ENCODE results near the gene SENP1.

The SENP1 gene

DNA sequence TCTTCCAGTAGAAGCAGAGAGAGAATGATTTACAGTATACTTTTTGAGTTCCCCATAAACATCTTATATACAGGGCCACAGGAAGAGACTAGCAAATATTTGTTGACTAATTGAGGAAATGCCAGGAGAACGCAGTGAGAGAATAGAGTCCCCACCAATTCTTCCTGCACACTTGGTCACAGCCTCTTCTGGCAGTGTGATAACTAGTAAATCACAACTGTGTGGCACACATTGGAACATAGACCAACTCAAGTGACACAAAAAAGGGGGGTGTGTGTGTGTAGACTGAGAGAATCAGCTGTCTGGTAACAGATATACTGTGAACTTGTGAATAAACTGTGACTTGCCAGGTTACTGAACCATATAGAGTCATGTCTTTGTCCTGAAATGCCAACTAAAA is 23.5 kb upstream of the SENP1 start:
- Histone ChIP-seq H3K4me3 (ENCODE audit: low read depth, low read length) (no peak overlapping the region), H3K9ac (ENCODE audit: low read length) (no peak overlapping the region), H2BK5ac (ENCODE audit: low read depth, low read length, poor library complexity) (no peak overlapping the region), H2BK120ac (ENCODE audit: insufficient read depth, low read length, poor library complexity) (no peak overlapping the region), H3K4me2 (ENCODE audit: low read length) (no peak overlapping the region), H3K9me3 (ENCODE audit: insufficient read depth, low read depth, low read length) (no peaks in the 10 kb centered on the region), H3K14ac (ENCODE audit: low read length) (no peak overlapping the region), H4K8ac (ENCODE audit: low read depth, low read length) (no peak overlapping the region), H3K4ac (ENCODE audit: low read depth, low read length) (no peak overlapping the region), H2BK12ac (ENCODE audit: low read length) (no peak overlapping the region), H4K12ac (ENCODE audit: low read depth, low read length) (no peak overlapping the region), H3K79me2 (ENCODE audit: control insufficient read depth, insufficient read depth, low read length, poor library complexity) (no peaks in the 10 kb centered on the region), H2AK5ac (ENCODE audit: low read length) (no peak overlapping the region), H2AFZ (ENCODE audit: insufficient read depth, low read length, poor library complexity) (no peak overlapping the region), H3K27me3 (ENCODE audit: insufficient read depth, low read length) (no peaks in the 10 kb centered on the region), H3K18ac (ENCODE audit: low read length) (no peak overlapping the region), H3K23ac (ENCODE audit: low read length) (no peak overlapping the region), H3K27ac (ENCODE audit: low read depth, low read length) (no peak overlapping the region), H3K79me1 (ENCODE audit: low read length) (no peaks in the 10 kb centered on the region), H4K91ac (ENCODE audit: low read depth, low read length) (no peak overlapping the region), H3K36me3 (ENCODE audit: control insufficient read depth in 1 of 2, insufficient read depth in 2 of 2, low read length in 2 of 2) (peaks cover 13 to 29% of the 10 kb centered on the region in 2 experiments), H3K4me1 (ENCODE audit: control insufficient read depth in 1 of 2, insufficient read depth in 2 of 2, low read length in 2 of 2) (no peaks in the 10 kb centered on the region)
- WGBS (ENCODE audit: extremely low coverage, insufficient coverage, insufficient read length) = no CpG with 5 or more reads among the region's 1 CpG
- no peak for DNase-seq

DNA sequence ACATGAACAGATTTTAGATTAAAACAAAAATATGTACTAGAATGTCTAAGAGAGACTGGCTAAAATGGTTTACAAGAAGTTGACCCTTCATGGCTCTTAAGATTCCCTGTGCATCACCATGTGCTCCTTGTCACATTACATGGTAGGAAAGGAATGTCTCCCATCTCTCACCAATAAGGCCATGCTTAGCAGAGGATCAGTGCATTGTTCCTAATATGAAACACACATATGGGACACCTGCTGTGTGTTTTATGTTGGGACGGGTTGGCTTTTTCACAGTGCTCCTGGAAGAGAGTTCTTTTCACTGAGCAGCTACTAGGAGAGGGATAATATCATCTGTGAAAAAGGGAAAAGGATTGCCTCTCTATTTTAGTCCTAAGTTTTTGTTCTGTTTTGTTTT is 22.9 kb upstream of the SENP1 start:
- Histone ChIP-seq H2AK5ac (ENCODE audit: low read length) (no peak overlapping the region), H3K4me3 (ENCODE audit: low read depth, low read length) (no peak overlapping the region), H3K79me2 (ENCODE audit: control insufficient read depth, insufficient read depth, low read length, poor library complexity) (no peaks in the 10 kb centered on the region), H3K4ac (ENCODE audit: low read depth, low read length) (no peak overlapping the region), H3K14ac (ENCODE audit: low read length) (no peak overlapping the region), H3K9me3 (ENCODE audit: insufficient read depth, low read depth, low read length) (no peaks in the 10 kb centered on the region), H4K8ac (ENCODE audit: low read depth, low read length) (no peak overlapping the region), H2BK120ac (ENCODE audit: insufficient read depth, low read length, poor library complexity) (no peak overlapping the region), H2BK12ac (ENCODE audit: low read length) (no peak overlapping the region), H3K9ac (ENCODE audit: low read length) (no peak overlapping the region), H3K23ac (ENCODE audit: low read length) (no peak overlapping the region), H3K79me1 (ENCODE audit: low read length) (no peaks in the 10 kb centered on the region), H3K4me1 (ENCODE audit: control insufficient read depth in 1 of 2, insufficient read depth in 2 of 2, low read length in 2 of 2) (no peaks in the 10 kb centered on the region), H3K4me2 (ENCODE audit: low read length) (no peak overlapping the region), H3K27ac (ENCODE audit: low read depth, low read length) (no peak overlapping the region), H2AFZ (ENCODE audit: insufficient read depth, low read length, poor library complexity) (no peak overlapping the region), H2BK5ac (ENCODE audit: low read depth, low read length, poor library complexity) (no peak overlapping the region), H3K36me3 (ENCODE audit: control insufficient read depth in 1 of 2, insufficient read depth in 2 of 2, low read length in 2 of 2) (peaks cover 10 to 24% of the 10 kb centered on the region in 2 experiments), H3K27me3 (ENCODE audit: insufficient read depth, low read length) (no peaks in the 10 kb centered on the region), H4K12ac (ENCODE audit: low read depth, low read length) (no peak overlapping the region), H4K91ac (ENCODE audit: low read depth, low read length) (no peak overlapping the region), H3K18ac (ENCODE audit: low read length) (no peak overlapping the region)
- no peak for DNase-seq
- WGBS (ENCODE audit: extremely low coverage, insufficient coverage, insufficient read length) = no CpG with 5 or more reads among the region's 1 CpG

DNA sequence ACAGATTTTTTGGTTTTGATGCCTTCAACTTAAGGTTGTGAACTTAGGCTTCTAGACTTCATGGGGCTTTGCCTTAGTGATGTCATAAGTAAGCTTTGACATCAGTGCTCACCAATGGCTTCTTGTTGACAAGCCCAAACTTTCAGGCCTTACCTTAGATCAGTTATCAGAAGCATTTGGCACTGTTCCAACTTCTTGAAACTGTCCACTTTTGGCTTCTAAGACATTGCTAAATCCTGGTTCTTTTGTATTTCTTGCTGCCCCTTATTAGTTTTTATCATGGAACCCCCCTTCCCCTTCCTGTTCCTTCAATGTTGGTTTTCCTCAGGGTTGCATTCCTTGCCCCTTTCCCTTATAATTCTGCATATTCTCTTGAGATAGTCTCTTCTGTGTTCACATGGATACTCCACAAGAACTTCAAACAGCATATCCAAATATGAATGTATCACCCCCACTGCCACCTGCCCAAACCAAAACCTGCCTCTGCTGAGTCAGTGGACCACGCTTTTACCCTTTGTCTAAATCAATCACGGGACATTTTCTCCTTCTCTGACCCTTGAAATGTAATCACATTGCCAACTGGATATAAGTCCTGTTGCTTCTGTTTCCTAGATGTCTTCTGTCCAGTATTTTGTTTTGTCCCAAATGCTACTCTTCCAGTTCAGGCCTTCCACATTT is 21.2 kb upstream of the SENP1 start:
- Histone ChIP-seq H4K8ac (ENCODE audit: low read depth, low read length) (no peak overlapping the region), H3K27me3 (ENCODE audit: insufficient read depth, low read length) (no peaks in the 10 kb centered on the region), H3K27ac (ENCODE audit: low read depth, low read length) (no peak overlapping the region), H3K79me1 (ENCODE audit: low read length) (no peaks in the 10 kb centered on the region), H3K36me3 (ENCODE audit: control insufficient read depth in 1 of 2, insufficient read depth in 2 of 2, low read length in 2 of 2) (peaks cover 2 to 13% of the 10 kb centered on the region in 2 experiments), H3K23ac (ENCODE audit: low read length) (no peak overlapping the region), H2BK12ac (ENCODE audit: low read length) (no peak overlapping the region), H3K14ac (ENCODE audit: low read length) (no peak overlapping the region), H3K9me3 (ENCODE audit: insufficient read depth, low read depth, low read length) (no peaks in the 10 kb centered on the region), H3K9ac (ENCODE audit: low read length) (no peak overlapping the region), H4K91ac (ENCODE audit: low read depth, low read length) (no peak overlapping the region), H3K79me2 (ENCODE audit: control insufficient read depth, insufficient read depth, low read length, poor library complexity) (no peaks in the 10 kb centered on the region), H2BK120ac (ENCODE audit: insufficient read depth, low read length, poor library complexity) (no peak overlapping the region), H2BK5ac (ENCODE audit: low read depth, low read length, poor library complexity) (no peak overlapping the region), H4K12ac (ENCODE audit: low read depth, low read length) (no peak overlapping the region), H2AK5ac (ENCODE audit: low read length) (no peak overlapping the region), H3K4me1 (ENCODE audit: control insufficient read depth in 1 of 2, insufficient read depth in 2 of 2, low read length in 2 of 2) (no peaks in the 10 kb centered on the region), H3K4ac (ENCODE audit: low read depth, low read length) (no peak overlapping the region), H3K4me3 (ENCODE audit: low read depth, low read length) (no peak overlapping the region), H3K18ac (ENCODE audit: low read length) (no peak overlapping the region), H2AFZ (ENCODE audit: insufficient read depth, low read length, poor library complexity) (no peak overlapping the region), H3K4me2 (ENCODE audit: low read length) (no peak overlapping the region)
- no peak for DNase-seq
- no CpG with 5 or more reads among the region's 2 CpGs for WGBS (ENCODE audit: extremely low coverage, insufficient coverage, insufficient read length)

DNA sequence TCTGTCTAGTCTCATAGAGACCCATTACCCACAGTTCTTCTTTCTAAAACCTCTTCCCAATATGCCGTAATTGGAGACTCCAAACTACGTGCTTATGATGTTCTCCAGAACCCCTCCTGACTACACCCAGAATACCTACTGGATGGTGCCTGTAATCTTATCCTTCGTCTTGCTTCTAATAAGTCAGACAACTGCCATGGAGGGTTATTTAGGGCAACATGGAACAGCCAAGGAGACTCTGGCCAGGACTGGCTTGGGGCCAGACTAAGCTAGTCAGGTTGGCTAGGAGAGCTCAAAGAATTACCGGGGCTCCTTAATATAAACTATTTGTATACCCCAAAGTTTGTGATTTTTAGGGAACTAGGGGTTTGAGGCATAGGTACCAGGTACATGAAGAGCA is 20.1 kb upstream of the SENP1 start:
- no peak for DNase-seq
- no CpG with 5 or more reads among the region's 4 CpGs for WGBS (ENCODE audit: extremely low coverage, insufficient coverage, insufficient read length)
- Histone ChIP-seq H2BK12ac (ENCODE audit: low read length) (no peak overlapping the region), H4K12ac (ENCODE audit: low read depth, low read length) (no peak overlapping the region), H3K79me1 (ENCODE audit: low read length) (no peaks in the 10 kb centered on the region), H3K23ac (ENCODE audit: low read length) (no peak overlapping the region), H2AK5ac (ENCODE audit: low read length) (no peak overlapping the region), H2AFZ (ENCODE audit: insufficient read depth, low read length, poor library complexity) (no peak overlapping the region), H2BK5ac (ENCODE audit: low read depth, low read length, poor library complexity) (no peak overlapping the region), H2BK120ac (ENCODE audit: insufficient read depth, low read length, poor library complexity) (no peak overlapping the region), H3K9ac (ENCODE audit: low read length) (no peak overlapping the region), H3K14ac (ENCODE audit: low read length) (no peak overlapping the region), H4K8ac (ENCODE audit: low read depth, low read length) (no peak overlapping the region), H3K9me3 (ENCODE audit: insufficient read depth, low read depth, low read length) (no peaks in the 10 kb centered on the region), H3K4ac (ENCODE audit: low read depth, low read length) (no peak overlapping the region), H3K36me3 (ENCODE audit: control insufficient read depth in 1 of 2, insufficient read depth in 2 of 2, low read length in 2 of 2) (peaks cover 2 to 7% of the 10 kb centered on the region in 2 experiments), H3K4me1 (ENCODE audit: control insufficient read depth in 1 of 2, insufficient read depth in 2 of 2, low read length in 2 of 2) (no peaks in the 10 kb centered on the region), H3K18ac (ENCODE audit: low read length) (no peak overlapping the region), H3K4me2 (ENCODE audit: low read length) (no peak overlapping the region), H4K91ac (ENCODE audit: low read depth, low read length) (no peak overlapping the region), H3K79me2 (ENCODE audit: control insufficient read depth, insufficient read depth, low read length, poor library complexity) (no peaks in the 10 kb centered on the region), H3K27me3 (ENCODE audit: insufficient read depth, low read length) (no peaks in the 10 kb centered on the region), H3K27ac (ENCODE audit: low read depth, low read length) (no peak overlapping the region), H3K4me3 (ENCODE audit: low read depth, low read length) (no peak overlapping the region)

Measured in trophoblast cell (in vitro differentiated cells and primary cell).